Measurements from ENCODE around the gene FHOD3. TPM values are rescaled to one million over a fixed set of nuclear protein-coding genes. Genes with fewer than 3 reads are reported as not detected.
A peak's percentile ranks its signal among the peaks of the same experiment; 100 is the strongest.

FHOD3 gene
- total RNA-seq, 1 experiment from 2014 or later = 43.0 TPM

- no peak for DNase-seq (ENCODE audit: low read depth)
Observed at GRCh38 chr18:36403896-36404820, 106.6 kb downstream of the FHOD3 start.

DNA sequence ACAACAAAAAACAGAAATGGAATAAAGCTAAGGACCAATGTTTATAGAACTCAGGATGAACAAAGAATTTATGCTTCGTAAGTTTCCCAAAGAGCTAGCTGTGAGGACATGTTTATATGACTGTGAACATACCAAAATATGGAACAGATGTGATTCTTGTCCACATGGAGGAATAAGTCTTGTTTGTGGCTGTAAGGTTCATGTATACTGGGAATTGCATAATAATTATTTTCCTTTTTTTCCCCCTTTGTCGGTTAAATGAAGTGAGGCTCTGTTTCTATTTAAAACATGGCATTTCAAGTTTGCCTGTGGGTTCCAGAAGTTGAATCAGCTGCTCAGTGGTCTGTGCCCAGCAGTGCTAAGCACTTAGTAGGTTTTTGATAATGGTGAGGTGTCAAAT, 108.1 kb downstream of the FHOD3 start:
- DNase-seq (ENCODE audit: low read depth) = no peak

- no peak for DNase-seq (ENCODE audit: low read depth)
Observed at GRCh38 chr18:36406805-36407204, 109.3 kb downstream of the FHOD3 start.

DNA sequence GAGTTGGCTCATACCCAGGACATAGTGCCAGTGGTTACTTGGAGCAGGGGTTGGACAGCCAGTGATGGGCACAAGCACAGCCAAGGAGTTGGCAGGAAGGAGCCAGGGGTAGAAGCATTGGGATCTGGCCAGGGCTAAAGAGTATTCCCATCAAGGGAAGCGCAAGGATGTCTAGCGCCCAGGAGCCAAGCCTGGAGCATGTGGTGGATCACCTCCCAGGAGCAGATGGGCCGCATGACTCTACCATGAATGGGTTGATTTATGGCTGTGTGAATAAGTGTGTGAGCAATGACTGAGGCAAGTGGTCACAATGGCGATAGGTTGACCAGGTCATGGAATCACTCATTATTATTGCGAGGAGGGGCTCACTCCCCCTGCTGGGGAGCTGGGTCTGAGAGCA, 111.1 kb downstream of the FHOD3 start:
- DNase-seq (ENCODE audit: low read depth) = peak; percentile 48

GRCh38 chr18:36409779-36410178, 112.3 kb downstream of the FHOD3 start:
- DNase-seq (ENCODE audit: low read depth) = no peak

DNA sequence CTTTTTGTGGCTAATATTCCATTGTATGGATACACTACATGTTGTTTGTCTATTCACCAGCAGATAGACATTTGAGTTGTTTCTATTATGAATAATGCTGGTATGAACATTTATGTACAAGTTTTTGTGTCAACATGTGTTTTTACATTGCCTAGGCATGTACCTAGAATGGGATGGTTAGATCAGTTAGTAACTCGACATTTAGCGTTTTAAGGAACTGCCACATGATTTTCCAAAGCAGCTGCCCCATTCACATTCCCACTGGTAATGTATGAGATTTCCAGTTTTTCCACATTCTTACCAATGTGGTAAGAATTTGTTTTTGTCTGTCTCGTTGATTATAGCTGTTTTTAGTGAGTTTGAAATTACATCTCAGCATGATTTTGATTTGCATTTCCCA, 112.8 kb downstream of the FHOD3 start:
- DNase-seq (ENCODE audit: low read depth) = no peak

GRCh38 chr18:36411745-36412168, 114.2 kb downstream of the FHOD3 start:
- DNase-seq (ENCODE audit: low read depth) = peak; percentile 65

DNA sequence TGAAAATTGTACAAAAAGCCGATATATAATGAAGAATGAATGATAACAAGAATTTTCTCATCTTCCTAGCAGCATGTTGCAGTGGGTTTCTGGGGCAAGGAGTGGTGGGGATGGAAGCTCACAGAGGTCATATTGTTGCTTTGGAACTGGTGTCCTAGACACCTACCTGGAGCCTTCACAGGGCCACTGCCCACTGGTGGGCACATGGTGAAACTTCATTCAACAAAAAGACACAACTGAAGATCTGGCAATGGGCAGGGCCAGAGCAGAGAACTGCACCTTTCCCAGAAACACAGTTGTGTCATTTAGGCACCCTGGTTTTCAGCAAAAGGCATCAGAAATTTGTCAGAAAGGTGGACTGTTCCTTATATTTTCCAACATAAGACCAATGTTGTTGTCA, 115.3 kb downstream of the FHOD3 start:
- peak; percentile 54 for DNase-seq (ENCODE audit: low read depth)

DNA sequence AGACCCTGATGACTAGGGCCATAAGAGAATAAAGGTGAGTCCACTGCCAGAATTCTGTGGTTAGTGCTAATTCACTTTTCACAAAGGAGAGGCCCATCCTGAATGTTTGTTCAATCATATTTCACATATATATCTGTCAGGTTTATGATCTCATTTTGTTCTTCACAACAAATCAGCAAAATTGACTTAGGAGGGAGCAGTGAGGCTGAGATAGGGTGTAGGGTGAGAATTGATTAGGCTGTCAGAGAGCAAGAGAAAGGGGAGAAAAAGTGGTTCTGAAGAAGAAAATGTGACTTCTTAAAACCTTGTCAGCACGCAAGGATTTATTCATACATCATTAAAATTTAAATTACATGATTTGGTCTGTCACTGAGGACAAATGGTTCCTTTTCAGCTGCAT, 117.7 kb downstream of the FHOD3 start:
- DNase-seq (ENCODE audit: low read depth) = no peak

DNA sequence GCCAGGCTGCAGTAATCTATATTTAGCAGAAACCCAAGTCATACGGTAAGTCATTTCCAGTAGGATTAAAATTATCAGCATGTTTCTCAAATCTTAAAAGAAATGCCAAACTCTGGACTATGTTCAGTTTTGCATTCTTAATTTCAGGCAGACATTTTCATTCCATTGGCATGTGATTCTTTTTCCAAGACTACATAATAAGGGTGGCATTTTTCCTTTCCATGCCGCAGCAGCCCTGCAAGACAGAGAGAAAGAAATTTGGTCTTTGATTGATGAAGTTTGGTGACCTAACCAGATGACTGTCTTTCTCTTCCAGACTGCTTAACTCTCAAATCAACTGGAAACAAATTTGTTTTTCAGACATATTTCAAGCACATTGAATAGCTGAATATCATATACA, 118.1 kb downstream of the FHOD3 start:
- no peak for DNase-seq (ENCODE audit: low read depth)

- DNase-seq (ENCODE audit: low read depth) = no peak
Observed at GRCh38 chr18:36419188-36419899, 121.8 kb downstream of the FHOD3 start.

DNA sequence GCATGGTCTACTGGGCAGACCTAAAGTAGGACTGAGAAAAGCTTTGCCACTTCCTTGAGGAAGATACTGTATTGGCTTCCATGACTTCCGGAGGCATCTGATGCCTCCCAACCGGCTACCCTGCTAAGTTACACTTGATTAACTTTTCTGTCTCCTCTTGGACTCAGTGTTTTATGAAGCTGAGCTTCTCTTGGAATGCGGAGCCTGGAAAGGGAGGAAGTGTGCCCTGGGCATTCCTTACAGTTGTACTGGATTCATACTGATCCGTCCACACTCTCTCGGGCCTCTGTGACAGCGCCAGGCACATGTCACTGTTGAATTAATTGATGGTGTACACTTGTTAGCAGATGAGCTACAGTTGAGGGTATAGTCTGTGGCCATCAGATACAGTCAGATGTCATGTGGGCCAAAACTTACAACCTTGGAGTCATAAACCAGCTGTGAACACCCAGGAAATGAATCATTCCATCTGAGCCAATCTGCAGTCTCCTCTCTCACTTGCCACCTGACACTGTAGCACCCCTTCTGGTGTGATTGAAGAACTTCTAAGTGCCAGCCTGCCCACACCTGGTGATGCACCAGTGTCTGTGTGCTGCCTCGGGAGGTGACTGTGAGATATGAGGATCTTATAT, 122.5 kb downstream of the FHOD3 start:
- peak; percentile 64 for DNase-seq (ENCODE audit: low read depth)

DNA sequence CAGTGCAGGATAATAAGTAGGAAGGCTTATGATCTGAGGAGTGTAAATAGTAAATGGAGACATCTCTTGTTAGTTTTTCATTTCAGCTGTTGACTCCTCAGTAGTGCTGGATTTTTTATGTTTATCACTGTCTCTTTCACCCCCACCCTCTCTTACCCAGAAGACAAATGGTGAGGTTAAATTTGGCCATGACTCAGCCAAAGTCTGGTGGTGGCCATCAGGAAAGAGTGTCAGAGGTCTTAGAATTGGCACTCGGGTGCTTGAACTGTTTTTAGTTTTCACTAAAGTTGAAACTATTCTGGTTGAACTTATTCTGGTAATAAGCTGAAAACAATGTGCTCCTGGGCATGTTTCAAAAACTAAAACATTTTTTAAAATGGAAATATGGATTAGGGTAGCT, 123.3 kb downstream of the FHOD3 start:
- DNase-seq (ENCODE audit: low read depth) = peak; percentile 37

DNA sequence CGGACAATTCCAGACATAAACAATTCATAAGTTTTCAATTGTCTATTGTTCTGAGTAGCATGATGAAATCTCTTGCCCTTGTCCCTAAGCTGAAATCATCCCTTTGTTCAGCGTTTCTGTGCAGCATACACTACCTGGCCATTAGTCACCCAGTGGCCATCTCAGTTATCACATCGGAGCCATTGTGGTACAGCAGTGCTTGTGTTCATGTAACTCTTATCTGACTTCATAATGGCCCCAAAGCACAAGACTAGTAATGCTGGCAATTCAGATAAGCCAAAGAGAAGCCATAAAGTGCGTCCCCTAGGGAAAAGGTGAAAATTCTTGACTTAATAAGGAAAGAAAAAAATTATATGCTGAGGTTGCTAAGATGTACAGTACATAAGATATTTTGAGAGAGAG, 127.2 kb downstream of the FHOD3 start:
- peak; percentile 57 for DNase-seq (ENCODE audit: low read depth)

DNA sequence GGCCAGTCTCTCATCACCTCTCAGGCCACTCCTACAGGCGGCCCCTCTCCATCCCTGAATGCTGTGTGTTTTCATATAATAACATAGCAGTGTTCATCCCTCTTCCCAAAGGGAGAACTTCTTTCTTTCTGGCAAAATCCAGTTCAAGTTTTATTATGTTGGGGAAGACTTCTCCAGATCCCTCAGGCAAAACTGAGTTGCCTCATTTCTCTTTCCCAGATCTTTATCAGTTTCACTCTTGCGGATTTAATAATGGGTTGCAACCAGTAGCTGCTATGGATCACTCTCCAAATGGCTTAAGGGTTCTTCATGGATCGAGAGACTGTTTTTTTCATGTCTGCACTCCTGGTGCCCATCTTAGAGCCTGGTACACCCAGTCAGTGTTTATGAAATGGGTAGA, 129.9 kb downstream of the FHOD3 start:
- DNase-seq (ENCODE audit: low read depth) = no peak

DNA sequence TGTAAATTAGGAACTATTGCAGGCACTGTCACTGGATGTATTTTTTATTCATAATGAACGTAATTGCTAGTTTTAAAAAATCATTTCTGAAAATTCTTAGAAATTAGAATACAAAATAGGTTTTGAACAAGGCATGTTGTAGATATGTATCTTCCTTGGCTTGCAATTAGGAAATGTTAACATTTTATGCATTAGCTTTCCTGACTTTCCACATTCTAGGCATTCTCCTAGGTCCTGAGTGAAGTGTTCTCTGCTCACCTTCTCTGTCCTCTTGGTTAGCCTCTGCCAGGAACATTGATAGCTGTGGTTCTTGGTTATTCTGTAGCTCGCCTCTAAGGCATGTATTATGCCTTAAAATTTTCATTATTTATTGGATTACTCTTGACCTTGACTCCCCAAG, 130.3 kb downstream of the FHOD3 start:
- DNase-seq (ENCODE audit: low read depth) = no peak

DNA sequence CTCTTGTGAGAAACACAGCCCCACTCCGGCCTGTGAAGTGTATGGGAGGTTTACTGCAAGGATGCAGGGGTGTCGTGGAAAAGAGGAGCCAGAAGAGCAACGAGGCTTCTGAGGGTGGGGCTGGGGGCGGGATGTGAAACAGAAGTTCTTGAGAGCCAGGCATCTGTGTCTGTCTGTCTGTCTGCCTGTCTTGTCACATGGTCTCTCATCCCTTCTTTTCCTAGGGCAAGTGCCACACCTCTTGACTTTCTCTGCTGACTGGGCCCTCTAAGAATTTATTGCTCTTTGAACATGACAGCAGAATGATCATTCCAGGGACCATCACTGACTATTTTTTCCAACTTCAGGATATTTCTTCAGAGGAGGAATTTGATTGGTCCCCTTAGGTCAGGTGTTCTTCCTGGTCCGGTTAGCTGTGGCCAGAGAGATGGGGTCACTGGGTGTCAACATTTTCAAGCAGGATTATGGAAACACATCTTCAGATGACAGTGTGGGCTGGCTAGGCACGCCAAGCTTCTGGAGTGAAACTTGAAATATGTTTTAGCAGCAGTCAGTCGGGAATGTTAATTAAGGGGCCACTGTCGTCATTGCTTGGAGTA, 131.0 kb downstream of the FHOD3 start:
- no peak for DNase-seq (ENCODE audit: low read depth)

- no peak for DNase-seq (ENCODE audit: low read depth)
Observed at GRCh38 chr18:36432880-36433555, 135.5 kb downstream of the FHOD3 start.

DNA sequence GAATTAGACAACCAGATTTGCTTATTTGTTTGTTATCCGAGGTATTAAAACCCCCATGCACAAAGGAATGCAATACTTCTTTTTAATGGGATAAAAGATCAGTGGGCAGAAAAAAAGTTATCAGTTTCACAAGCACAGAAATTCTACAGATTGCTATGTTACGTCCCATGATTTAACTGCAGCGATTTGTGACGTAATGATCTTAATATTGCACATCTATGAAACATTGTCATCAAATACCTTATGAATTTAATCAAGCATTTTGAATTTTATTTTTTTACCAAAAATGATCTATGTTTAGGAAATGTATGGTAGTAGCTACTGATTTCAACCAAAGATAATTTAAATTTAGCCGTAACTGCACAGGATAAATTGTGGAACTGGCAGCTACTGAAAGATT, 138.9 kb downstream of the FHOD3 start:
- DNase-seq (ENCODE audit: low read depth) = no peak

GRCh38 chr18:36440614-36441013, 143.1 kb downstream of the FHOD3 start:
- no peak for DNase-seq (ENCODE audit: low read depth)

All from HT1080 (cell line).